HG02973 (cell line): ENCODE results near the gene HECTD4.
"Not testable (repeated sequence)": the region's sequence is repeated elsewhere in the genome, so short reads cannot be mapped to it uniquely, and the experiment has no call there.

ENCODE experiments used
- ATAC-seq: cut with Tn5 transposase; IDR thresholded peaks from one replicate; pipeline ENCODE4 v1.9.1; 2021; ENCODE audit warnings: moderate library complexity; ENCODE audit not compliant: unreplicated experiment

The HECTD4 gene

DNA sequence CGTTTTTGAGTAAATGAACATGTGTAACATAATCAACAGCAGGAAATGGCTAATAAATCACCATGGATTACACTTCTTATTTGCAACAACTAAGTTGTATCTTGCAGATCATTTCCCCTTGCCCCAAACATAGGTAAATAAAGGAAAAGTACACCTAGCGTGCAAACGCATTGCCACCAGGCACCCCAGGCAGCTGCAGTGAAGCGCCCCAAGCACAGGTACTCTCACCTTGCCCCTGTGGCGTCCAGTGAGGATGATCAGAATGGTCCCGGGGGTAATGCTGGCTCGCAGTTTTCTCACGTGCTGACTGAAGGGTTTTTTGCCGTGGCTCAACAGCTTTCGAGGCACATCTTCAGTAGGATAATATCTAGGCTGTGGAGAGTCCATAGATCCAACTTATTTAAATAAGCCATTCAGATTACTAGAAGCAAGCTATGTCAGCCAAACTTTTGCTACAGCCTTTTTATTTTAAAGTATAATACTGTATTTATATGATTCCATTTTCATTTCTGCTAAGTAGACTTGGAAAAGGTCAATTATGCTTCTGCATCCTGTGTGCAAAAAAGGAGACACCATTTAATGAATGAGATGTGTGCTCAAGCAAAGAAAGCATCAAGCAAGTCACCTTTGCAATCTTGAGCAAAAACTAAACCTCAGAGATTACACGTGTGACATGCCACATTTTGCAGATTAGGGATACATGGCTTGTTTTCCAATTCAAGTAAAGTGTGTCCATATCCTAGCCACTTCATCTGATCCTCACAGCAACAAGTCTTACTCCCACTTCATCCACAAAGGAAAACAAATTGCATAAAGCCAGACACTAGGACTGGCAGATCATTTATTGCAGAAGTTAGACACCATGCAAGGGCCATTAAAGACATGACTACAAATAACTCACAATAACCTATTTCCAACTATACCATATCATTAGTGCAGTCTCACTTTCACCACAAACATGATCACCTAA is 24.6 kb upstream of the HECTD4 start:
- ATAC-seq, result no peak

- no peak for ATAC-seq
Observed at GRCh38 chr12:112401903-112402498, 19.8 kb upstream of the HECTD4 start.

- ATAC-seq, result no peak
Observed at GRCh38 chr12:112401054-112401453, 18.8 kb upstream of the HECTD4 start.

- ATAC-seq, result no peak
Observed at GRCh38 chr12:112393328-112393727, 11.1 kb upstream of the HECTD4 start.

GRCh38 chr12:112389922-112390654 is 7.9 kb upstream of the HECTD4 start:
- not testable (repeated sequence) for ATAC-seq

GRCh38 chr12:112389228-112389627 is 7.0 kb upstream of the HECTD4 start:
- no peak for ATAC-seq

- ATAC-seq, result no peak
Observed at GRCh38 chr12:112386726-112387125, 4.5 kb upstream of the HECTD4 start.

DNA sequence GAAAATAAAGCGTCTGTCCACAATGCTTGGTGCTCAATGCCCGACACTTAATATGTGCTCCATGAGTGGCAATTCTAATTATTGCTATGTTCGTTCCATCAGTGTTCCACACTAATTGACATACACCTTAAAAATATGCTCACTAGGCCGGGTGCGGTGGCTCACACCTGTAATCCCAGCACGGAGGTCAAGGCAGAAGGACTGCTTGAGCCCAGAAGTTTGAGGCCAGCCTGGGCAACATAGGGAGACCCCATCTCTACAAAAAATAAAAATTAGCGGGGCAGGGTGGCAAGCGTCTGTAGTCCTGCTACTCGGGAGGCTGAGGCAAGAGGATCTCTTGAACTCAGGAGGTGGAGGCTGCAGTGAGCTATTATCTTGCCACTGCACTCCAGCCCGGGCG is 635 bp upstream of the HECTD4 start:
- ATAC-seq, result no peak

- ATAC-seq, result peak; percentile 48
Observed at GRCh38 chr12:112381406-112381882, 787 bp downstream of the HECTD4 start.

DNA sequence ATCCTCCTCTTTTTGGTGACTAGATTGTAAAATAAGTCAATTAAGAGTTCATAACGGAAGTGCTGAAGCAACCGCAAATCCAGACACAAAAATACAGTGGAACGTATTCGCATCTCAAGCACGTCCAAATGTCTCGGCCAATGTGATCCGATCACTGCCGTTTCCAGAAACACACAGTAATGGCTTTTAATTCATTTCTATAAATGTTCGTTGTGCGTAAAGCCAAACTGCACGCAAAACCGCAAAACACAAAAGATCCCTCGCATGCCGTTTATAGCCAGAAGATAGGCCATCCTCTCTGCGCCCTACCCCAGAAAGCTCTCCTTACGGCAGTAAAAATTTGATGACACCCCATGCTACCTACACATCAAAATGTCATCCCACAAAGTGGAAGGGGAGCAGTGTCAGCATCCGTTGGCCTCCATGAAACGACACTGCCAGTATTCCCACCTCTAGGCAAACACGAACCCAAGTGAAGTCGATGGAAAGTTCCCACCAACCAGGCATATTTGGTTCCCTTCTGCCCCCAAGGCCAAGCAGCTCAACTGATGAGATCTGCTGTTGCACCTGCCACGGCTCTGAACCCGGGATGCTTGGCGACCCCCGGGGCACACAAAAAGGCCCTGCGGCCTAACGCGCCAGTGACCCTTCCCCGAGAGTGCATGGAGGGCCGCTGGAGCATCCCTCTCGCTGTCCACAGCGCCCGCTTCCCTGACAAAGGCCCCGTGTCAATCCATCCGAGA is 1.4 kb downstream of the HECTD4 start:
- ATAC-seq, result no peak

DNA sequence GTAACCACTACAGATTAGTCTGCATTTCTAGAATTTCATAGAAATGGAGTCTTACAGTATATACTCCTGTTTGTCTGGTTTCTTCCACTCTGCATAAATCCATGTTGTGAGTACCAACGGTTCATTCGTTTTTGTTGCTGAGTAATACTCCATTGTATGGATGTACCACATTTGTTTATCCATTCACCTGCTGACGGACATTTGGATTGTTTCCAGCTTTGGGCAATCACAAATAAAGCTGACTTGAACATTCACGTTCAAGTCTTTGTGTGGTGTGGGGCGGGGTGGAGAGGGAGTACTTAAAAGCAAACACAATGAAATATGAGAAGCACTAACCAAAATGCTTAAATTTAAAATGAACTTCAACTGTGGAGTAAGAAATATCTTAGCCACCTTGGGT is 7.1 kb downstream of the HECTD4 start:
- no peak for ATAC-seq

GRCh38 chr12:112374166-112374740 is 8.0 kb downstream of the HECTD4 start:
- no peak for ATAC-seq

DNA sequence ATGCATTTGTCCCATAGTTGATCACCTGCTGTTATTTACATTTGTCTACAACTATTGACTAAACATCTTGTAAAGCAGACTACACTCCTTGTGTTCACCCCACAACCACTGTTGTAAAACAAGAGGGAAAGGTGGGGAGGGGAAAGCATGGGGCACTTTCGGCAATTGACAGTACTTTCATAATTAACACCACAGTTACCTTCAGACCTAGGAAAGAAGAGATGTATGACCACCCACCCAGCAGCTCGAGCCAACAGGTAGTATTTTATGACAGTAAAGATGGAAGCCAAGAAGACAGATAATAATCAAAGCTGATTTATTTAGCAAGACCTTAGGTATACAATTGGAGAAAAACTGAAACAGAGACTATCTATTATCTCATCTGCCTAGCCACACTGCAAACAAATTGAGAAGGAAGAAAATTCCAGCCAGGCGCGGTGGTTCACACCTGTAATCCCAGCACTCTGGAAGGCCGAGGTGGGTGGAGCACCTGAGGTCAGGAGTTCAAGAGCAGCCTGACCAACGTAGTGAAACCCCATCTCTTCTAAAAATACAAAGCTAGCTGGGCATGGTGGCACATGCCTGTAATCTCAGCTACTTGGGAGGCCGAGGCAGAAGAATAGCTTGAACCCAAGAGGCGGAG is 11.2 kb downstream of the HECTD4 start:
- no peak for ATAC-seq

GRCh38 chr12:112370199-112370598 is 12.0 kb downstream of the HECTD4 start:
- no peak for ATAC-seq

- no peak for ATAC-seq
Observed at GRCh38 chr12:112368856-112369255, 13.4 kb downstream of the HECTD4 start.

DNA sequence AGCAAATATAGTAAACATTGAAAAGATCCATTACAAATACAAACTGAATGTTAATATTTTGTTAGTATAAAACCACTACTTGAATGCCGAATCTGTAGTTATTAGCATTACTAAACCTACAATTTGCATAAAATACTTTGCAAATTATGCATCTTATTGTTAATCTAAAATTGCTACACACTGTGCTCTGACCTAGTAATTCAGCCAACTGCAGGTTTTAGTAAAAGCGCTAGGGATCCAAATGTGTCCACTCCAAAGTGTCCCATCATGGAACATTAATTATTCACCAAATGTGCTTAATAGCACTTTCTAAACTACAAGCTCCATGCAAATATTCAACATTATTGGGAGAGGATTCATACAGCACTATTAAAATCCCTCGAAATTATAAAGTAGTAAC is 14.3 kb downstream of the HECTD4 start:
- ATAC-seq, result no peak

DNA sequence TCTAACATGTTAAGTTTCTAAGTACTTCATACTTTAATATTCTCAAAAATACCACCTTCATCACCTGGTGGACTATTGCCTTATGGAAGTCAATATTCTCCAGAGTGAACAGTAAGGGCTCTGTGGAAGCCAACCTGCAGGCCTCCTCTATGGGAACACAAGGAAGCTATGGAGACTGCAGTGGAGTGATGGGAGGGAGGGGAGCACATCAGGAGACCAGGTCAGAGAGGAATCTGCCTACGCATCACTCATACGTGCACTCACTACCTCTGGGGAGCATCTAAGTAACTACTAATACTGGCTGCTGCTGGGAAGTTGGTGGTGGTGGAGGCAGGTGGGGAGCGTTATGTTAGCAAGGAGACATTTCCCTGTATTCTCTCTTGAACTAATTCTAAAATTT is 19.9 kb downstream of the HECTD4 start:
- ATAC-seq, result no peak

- no peak for ATAC-seq
Observed at GRCh38 chr12:112361271-112361670, 21.0 kb downstream of the HECTD4 start.

DNA sequence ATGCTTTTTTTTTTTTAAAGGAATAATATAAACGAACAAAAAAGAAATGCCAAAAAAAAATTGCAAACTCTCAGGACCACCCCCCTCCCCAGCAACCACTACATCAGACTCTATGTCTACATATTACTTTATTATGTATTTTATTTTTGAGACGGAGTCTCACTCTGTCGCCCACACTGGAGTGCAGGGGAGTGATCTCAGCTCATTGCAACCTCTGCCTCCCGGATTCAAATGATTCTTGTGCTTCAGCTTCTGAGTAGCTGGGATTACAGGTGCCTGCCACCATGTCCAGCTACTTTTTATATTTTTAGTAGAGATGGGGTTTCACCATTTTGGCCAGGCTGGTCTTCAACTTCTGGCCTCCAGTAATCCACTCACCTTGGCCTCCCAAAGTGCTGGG is 22.9 kb downstream of the HECTD4 start:
- ATAC-seq, result no peak

GRCh38 chr12:112357214-112357613 is 25.0 kb downstream of the HECTD4 start:
- ATAC-seq, result no peak
